Astrocyte (in vitro differentiated cells and primary cell): Measurements from ENCODE around the gene UBAC1.

Experiments used
- CTCF ChIP-seq: IDR thresholded peaks from 2 replicates; pipeline ENCODE4 v1.5.1; 2011; ENCODE audit warnings: low read depth, mild to moderate bottlenecking, inconsistent platforms, low read length, moderate library complexity; ENCODE audit not compliant: insufficient read depth
- EZH2 ChIP-seq: IDR thresholded peaks from 2 replicates; pipeline ENCODE4 v1.6.1; 2012; ENCODE audit warnings: mild to moderate bottlenecking, low read length, inconsistent platforms; ENCODE audit not compliant: insufficient read depth

DNA sequence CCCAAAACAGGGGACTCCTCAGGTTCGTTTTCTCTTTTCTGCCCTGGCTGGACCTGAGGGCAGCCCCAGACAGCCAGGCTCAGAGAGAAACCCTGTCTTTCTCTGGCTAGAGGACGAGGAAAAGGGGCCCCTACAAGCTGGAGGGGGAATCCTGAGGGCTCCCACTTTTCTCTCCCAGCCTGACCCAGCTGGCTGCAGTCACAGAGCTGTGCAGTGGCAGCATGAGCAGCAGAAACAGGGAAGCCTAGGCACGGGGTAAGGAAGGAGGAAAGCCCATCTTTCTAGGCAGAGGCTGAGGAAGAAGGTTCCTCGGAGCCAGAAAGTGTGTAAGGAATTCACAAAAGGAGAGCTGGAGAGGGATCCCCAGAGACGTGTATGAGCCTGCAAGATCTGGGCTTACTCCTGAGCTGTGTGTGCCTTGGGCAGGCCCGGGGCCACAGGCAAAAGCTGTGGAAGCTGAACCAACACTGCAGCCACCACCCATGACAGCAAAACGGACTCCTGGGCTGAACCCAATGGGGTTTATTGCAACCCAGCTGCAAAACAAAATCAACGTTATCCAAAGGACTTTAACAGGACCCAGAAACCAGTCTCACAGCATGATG lies 70.0 kb downstream of the UBAC1 start:
- no peak for TF ChIP-seq CTCF
- no peak for TF ChIP-seq EZH2
